GM19238 (cell line): ENCODE measurements around the gene SLC6A11.

Experiments used
- DNase-seq: peaks from one replicate; pipeline ENCODE4 v3.0.0; 2011; ENCODE audit warnings: low spot score; ENCODE audit not compliant: insufficient read length

SLC6A11 gene

GRCh38 chr3:10788451-10788850, 27.6 kb upstream of the SLC6A11 start:
- no peak for DNase-seq

GRCh38 chr3:10790713-10791112, 25.3 kb upstream of the SLC6A11 start:
- no peak for DNase-seq

DNA sequence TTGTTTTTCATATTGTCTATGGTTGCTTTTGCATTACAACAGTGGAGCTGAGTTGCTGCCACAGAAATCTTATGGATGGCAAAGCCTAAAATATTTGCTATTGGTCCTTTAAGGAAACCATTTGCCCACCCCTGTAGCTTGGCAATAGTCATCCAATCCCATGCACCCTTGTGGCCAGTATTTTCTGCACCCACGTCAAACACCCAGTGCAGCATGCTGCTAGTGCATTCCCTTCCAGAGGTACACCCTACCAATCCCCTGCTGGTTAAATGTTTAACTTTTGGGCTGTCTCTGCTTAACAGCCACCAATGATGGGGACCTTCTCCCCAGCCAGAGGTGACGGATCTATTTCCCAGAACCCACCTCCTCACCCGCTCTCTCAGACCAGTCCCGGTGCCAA, 23.8 kb upstream of the SLC6A11 start:
- no peak for DNase-seq

GRCh38 chr3:10798600-10799367, 17.2 kb upstream of the SLC6A11 start:
- no peak for DNase-seq

DNA sequence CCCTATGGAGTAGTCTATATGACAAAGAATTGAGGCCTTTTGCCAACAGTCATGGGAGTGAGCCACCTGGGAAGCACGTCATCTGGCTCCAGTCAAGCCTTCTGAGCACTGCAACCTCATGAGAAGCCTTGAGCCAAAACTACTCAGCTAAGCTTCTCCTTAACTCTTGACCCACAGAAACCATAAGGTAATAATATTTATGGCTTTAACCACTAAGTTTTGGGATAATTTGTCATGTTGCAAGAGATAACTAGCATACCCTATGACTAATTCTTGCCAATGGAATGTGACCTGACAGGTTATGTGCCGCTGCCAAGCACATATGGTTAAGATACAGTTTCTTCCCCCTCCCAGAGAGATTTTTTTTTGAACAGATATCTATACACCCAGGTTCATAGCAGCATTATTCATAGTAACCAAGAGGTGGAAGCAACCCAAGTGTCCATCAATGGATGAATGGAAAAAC, 11.8 kb upstream of the SLC6A11 start:
- no peak for DNase-seq

DNA sequence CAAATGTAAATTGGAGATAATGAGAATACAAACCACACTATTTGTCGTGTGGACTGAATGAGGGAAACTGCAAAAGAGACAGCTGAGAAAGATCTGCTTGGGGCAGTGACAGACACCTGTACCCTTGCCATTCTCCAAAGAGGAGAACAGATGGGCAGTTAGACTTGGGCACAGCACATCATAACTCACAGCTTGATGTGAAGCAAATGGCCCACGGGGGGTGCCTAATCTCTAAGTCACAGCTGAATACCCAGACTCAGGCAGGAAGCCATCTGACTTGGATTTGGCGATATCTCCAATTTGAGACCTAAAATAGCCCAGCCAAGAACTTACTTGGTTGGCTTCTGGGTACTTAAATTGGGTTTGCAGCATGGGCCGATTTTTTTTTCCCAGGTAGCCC, 10.0 kb upstream of the SLC6A11 start:
- DNase-seq = no peak

- no peak for DNase-seq
These were observed 7.8 kb upstream of the SLC6A11 start for GRCh38 chr3:10808130-10808735.

GRCh38 chr3:10808974-10809373, 7.1 kb upstream of the SLC6A11 start:
- DNase-seq = no peak

GRCh38 chr3:10810376-10810775, 5.7 kb upstream of the SLC6A11 start:
- no peak for DNase-seq

DNA sequence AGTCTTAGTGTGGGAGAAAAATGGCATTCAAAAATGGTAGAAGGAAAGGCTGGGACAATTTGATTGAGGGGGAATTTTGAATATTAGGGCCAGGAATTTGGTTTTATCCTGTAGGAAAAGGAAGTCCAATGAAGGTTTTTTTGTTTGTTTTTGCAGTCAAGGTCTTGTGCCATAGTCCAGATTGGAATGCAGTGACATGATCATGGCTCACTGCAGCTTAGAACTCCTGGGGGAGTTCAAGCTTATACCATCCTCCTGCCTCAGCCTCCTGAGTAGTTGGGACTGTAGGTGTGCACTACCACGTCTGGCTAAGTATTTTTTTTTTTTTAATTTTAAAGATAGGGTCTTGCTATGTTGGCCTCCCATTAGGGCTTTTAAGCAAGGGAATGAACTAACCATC, 2.6 kb upstream of the SLC6A11 start:
- no peak for DNase-seq

GRCh38 chr3:10814623-10815022, 1.4 kb upstream of the SLC6A11 start:
- DNase-seq = no peak

GRCh38 chr3:10815487-10815886, 541 bp upstream of the SLC6A11 start:
- DNase-seq = no peak

DNA sequence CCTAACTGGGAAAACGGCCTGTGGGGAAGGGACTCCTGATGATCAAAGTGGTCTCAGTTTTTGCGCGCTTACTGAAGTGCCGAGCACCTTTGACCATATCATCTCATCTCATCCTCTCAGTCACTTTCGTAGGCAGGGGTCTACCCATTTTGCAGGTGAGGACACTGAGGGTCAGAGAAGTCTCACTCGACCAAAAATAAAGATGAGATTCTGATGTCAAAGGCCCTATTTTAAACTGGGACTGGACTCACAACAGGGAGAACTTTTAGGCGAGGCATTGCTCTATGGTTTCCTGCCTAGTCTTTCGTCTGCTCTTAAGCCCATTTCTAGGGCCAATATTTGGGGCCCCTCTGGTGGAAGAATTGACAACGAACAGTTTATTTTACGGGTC, 830 bp downstream of the SLC6A11 start:
- no peak for DNase-seq

DNA sequence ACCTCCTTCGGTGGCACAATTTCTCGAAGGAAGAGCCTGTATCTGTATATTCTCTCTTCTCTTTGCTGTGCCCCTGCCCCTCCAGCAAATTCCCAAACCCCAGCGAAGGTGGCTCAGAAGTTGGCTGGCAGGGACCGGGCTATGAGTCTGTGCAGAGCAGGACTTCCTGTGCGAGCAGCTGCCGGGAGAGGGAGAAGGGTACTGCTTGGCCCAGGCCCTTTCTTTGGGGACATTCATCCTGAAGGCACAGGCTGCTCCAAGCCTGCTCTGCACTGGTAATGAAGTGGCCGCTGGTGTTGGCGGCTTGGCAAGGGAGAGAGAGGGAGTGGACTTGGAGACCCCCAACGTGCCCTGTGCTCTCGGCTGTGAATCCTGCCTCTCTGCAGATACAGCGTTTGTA, 1.5 kb downstream of the SLC6A11 start:
- no peak for DNase-seq

- no peak for DNase-seq
These were observed 6.0 kb downstream of the SLC6A11 start for GRCh38 chr3:10822055-10822454.

- no peak for DNase-seq
These were observed 6.9 kb downstream of the SLC6A11 start for GRCh38 chr3:10822708-10823515.

- no peak for DNase-seq
These were observed 7.4 kb downstream of the SLC6A11 start for GRCh38 chr3:10823516-10823818.

DNA sequence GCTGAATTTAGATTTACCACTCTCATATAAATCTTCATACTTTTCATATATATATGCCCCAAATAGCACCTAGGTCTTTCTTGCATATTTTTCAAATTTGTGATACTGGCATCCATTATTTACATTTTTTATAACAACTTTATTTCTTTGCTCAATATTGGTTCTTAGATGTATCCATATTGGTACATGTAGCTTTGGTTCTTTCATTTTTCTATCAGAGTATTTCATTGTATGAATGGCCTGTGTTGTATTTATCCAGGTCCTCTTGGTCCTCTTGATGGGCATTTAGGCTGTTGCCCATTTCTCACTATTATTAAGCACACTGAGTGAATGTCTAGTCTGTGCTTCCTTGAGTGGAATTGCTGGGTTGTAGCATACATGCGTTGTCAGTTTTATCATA, 8.4 kb downstream of the SLC6A11 start:
- no peak for DNase-seq

DNA sequence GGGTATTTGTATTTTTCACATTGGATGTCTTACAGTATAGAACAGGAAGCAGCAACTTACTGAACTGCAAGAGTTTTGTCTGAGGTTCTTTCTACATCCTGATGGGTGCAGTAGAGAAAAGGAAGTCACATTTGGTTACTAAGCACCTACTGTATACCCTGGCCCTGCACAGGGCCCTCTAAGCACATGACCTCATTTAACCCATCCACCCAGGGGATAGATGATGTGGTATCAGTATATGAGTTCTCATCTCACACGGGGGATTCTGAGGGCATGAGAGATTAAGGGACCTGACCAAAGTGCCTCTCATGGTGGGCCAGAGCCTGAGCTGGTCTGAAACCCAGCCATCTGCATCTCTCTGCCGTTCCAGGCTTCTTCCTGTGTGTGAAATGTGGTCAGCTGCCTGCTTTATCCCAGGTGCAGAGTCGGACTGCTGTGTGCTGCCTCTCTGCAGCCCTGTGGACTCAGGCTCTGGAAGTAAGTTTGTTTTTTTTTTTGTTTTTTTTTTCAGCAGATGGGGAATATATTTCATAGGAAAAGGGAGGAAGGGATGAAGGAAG, 17.9 kb downstream of the SLC6A11 start:
- DNase-seq = no peak

GRCh38 chr3:10834951-10835350, 18.9 kb downstream of the SLC6A11 start:
- no peak for DNase-seq

- DNase-seq = no peak
These were observed 19.4 kb downstream of the SLC6A11 start for GRCh38 chr3:10835406-10835805.

DNA sequence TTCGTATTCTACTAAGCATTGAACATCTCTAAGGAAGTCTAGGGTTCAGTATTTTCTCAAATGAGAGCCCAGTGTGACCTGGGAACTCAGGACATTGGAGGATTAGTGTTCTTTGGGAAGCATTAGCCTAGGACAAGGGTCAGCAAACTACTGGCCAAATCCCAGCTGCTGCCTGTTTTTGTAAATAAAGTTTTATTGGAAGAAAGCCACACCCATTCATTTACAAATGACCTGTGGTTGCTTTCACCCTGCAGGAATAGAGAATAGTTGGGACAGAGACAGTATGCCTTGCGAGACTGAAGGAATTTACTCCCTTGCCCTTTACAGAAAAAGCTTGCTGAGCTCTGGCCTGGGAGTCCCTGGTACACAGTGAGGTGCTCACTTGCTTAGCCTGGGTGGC, 20.6 kb downstream of the SLC6A11 start:
- DNase-seq = no peak
